Vagina (tissue), 2 donors: ENCODE results near the gene EPG5. TPM values are rescaled to one million over a fixed set of nuclear protein-coding genes. Genes with fewer than 3 reads are reported as not detected.

Experiments
- DNase-seq, 2 donors: peaks; one replicate each; pipeline ENCODE4 v3.0.0-alpha.2; 2017; ENCODE audit errors: extremely low spot score in 2 of 2
- H3K27ac ChIP-seq: fragments of 200-600 bp; sonication (generic); one replicate; pipeline ENCODE4 v1.5.1; 2019
- H3K27me3 ChIP-seq: fragments of 200-600 bp; sonication (generic); one replicate; pipeline ENCODE4 v1.5.1; 2019
- H3K36me3 ChIP-seq, 2 donors: fragments of 200-600 bp; sonication (generic); one replicate each; pipeline ENCODE4 v1.5.1; 2017 to 2019
- H3K4me1 ChIP-seq: fragments of 200-600 bp; sonication (generic); one replicate; pipeline ENCODE4 v1.5.1; 2019
- H3K4me3 ChIP-seq, 2 donors: fragments of 200-600 bp; sonication (generic); 1 replicate in 1 of 2; 2 replicates in 1 of 2; pipeline ENCODE4 v1.5.1; 2016 to 2019
- H3K9me3 ChIP-seq: fragments of 200-600 bp; sonication (generic); one replicate; pipeline ENCODE4 v1.5.1; 2019
- POLR2A ChIP-seq, 2 donors: fragments of 450-650 bp; IDR thresholded peaks; one replicate each; pipeline ENCODE4 v1.6.1; 2017; ENCODE audit warnings: antibody characterized with exemption in 2 of 2, mild to moderate bottlenecking in 2 of 2, moderate library complexity in 2 of 2
- POLR2AphosphoS5 ChIP-seq, 2 donors: sonication (generic); formaldehyde crosslinking; IDR thresholded peaks; one replicate each; pipeline ENCODE4 v1.9.0; 2017; ENCODE audit warnings: antibody characterized with exemption in 2 of 2, mild to moderate bottlenecking in 2 of 2, low read depth in 1 of 2; ENCODE audit not compliant: insufficient read depth in 1 of 2
- intact Hi-C: fragments of 100-400 bp; cut with DNase I; formaldehyde crosslinking; loops from one replicate; pipeline ENCODE4 v1.15.1; 2023
- total RNA-seq: library from RNA; depleted of rRNA; stranded (reverse); fragments of >200 nt; gene quantifications from one replicate; pipeline ENCODE4 v1.2.3, GENCODE V29; 2016
- TF ChIP-seq, protein P1 (sequence below), 3 experiments: fragments of 450-650 bp in 2 of 3; fragments of 200-600 bp in 1 of 3; sonication (generic) in 1 of 3; IDR thresholded peaks; one replicate each; pipeline ENCODE4 v1.5.1; 2017 to 2019; ENCODE audit warnings: antibody characterized with exemption in 3 of 3, mild to moderate bottlenecking in 2 of 3, moderate library complexity in 2 of 3

Gene EPG5
- total RNA-seq, 1 donor from 2014 or later, result 29.5 TPM

DNA sequence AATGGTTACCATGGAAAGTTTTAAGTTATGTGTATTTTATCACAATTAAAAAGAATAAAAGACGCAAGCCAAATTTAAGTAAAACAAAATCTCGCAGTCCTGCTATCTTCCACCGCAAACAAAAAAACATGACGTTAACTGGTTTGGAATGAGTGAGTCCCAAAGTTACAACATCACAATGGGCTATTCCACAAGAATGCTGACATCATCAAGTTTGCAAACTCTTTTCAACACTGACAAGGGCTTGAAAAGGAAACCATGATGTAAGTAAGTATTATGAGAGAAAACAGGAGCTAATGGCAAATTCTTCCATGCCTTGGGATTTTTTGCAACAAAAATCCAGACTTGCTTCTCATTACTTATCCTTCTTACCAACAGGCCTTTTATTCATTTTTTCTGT is 110.6 kb downstream of the EPG5 start:
- TF ChIP-seq, protein P1, sequence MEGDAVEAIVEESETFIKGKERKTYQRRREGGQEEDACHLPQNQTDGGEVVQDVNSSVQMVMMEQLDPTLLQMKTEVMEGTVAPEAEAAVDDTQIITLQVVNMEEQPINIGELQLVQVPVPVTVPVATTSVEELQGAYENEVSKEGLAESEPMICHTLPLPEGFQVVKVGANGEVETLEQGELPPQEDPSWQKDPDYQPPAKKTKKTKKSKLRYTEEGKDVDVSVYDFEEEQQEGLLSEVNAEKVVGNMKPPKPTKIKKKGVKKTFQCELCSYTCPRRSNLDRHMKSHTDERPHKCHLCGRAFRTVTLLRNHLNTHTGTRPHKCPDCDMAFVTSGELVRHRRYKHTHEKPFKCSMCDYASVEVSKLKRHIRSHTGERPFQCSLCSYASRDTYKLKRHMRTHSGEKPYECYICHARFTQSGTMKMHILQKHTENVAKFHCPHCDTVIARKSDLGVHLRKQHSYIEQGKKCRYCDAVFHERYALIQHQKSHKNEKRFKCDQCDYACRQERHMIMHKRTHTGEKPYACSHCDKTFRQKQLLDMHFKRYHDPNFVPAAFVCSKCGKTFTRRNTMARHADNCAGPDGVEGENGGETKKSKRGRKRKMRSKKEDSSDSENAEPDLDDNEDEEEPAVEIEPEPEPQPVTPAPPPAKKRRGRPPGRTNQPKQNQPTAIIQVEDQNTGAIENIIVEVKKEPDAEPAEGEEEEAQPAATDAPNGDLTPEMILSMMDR (IDR thresholded peaks at IDR 0.05), result no peak
- no peak for TF ChIP-seq POLR2A (IDR thresholded peaks at IDR 0.05)
- no peak for TF ChIP-seq POLR2AphosphoS5 (IDR thresholded peaks at IDR 0.05; ENCODE audit: insufficient read depth in 1 of 2, low read depth in 1 of 2)
- DNase-seq, result no peak
- intact Hi-C loops, result no loop called here
- H3K9me3 ChIP-seq, result no peaks in the 10 kb centered on the region
- H3K27ac ChIP-seq, result no peak overlapping the region
- peaks cover 5 to 87% of the 10 kb centered on the region in 2 donors for H3K36me3 ChIP-seq
- H3K27me3 ChIP-seq, result no peaks in the 10 kb centered on the region
- no peaks in the 10 kb centered on the region for H3K4me1 ChIP-seq
- no peak overlapping the region for H3K4me3 ChIP-seq

DNA sequence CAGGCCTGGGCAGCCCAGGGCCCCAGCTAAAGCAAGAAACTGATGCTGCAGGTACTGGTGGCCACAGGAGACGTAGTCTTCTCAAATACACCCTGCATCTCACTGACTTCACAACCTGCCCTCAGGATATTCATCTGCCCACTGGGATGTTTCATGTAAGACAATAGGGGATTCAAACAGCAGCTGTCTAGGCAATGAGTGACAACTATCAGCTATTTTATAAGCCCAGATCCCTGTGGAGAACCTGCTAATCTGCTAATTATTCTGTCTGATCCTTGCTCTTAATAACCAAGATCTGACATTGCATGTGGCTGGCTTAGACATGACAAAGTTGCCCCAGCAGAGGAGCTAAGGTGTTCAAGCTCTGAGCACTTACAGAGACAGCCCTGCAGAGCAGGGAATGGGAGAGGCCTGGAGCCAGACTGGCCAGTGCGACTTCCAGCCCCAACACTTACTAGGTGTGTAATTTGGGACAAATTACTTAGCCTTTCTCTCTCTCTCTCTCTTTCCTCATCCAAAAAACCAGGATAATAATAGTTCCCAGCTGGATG is 113.0 kb downstream of the EPG5 start:
- H3K9me3 ChIP-seq, result no peaks in the 10 kb centered on the region
- H3K4me3 ChIP-seq, result no peak overlapping the region
- intact Hi-C loops, result no loop called here
- no peaks in the 10 kb centered on the region for H3K27me3 ChIP-seq
- H3K36me3 ChIP-seq, result peaks cover 5 to 64% of the 10 kb centered on the region in 2 donors
- H3K4me1 ChIP-seq, result no peaks in the 10 kb centered on the region
- DNase-seq, result no peak
- no peak overlapping the region for H3K27ac ChIP-seq
- no peak for TF ChIP-seq POLR2AphosphoS5 (IDR thresholded peaks at IDR 0.05; ENCODE audit: insufficient read depth in 1 of 2, low read depth in 1 of 2)
- TF ChIP-seq, protein P1 (IDR thresholded peaks at IDR 0.05), result no peak
- TF ChIP-seq POLR2A (IDR thresholded peaks at IDR 0.05), result no peak

DNA sequence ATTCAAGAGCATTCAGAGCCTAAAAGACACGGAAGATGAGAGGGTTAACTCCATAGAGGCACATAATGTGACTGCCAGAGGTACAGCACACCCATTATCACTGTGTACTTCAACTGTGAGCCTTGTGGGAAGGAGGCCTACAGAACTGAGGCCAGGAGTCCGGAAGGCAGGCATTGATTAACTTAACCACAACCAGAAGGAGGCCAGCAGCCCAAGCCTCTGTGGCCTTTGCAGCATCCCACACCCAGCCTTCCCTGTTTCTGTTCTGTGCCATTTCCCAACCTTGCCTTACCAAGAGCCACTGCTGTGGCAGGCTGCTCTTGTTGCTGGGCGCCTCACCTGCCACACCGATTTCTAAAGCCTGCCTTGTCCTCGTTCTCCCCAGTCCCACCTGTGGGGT is 114.5 kb downstream of the EPG5 start:
- Histone ChIP-seq H3K36me3 (peaks cover 5 to 49% of the 10 kb centered on the region in 2 donors), H3K27ac (no peak overlapping the region), H3K4me3 (no peak overlapping the region), H3K4me1 (no peaks in the 10 kb centered on the region), H3K27me3 (no peaks in the 10 kb centered on the region), H3K9me3 (no peaks in the 10 kb centered on the region)
- intact Hi-C loops, result no loop called here
- DNase-seq, result no peak
- TF ChIP-seq POLR2AphosphoS5 (IDR thresholded peaks at IDR 0.05; ENCODE audit: insufficient read depth in 1 of 2, low read depth in 1 of 2), result no peak
- TF ChIP-seq POLR2A (IDR thresholded peaks at IDR 0.05), result no peak
- TF ChIP-seq, protein P1 (IDR thresholded peaks at IDR 0.05), result no peak

DNA sequence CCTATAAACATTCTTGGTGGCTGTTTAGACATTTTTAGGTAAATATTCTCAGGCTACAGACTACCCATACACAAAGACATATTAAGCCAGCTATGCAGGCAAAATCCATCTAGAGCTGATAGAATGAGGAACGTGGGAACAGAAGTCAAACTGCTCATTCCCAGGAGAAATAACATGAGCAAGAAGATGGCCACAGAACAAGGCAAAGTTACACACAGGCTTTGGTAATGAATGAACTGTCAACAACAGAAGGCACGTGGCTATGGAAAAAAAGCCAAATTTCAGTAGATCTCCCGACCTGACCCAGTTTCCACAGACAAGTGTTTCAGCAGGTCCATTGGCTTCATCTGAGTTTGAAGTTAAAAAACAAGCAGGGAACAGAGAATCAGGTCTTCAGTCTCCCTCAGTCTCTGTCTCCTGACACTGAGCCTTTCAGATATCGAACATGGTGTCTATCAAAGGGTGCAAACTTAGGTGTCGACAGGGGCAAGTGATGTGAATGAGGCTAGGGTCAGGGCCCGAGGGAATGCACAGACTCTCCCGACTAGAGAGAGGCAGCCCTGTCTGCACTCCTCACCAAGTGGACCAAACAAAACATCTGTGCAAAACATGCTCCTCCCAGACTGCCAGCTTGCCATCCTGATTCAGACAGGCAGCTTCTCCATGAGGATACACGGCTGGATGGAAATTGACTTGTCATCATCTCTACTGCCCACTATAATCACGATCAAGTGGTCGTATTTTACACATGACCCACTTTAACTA is 115.8 kb downstream of the EPG5 start:
- Histone ChIP-seq H3K4me1 (no peaks in the 10 kb centered on the region), H3K27ac (no peak overlapping the region), H3K4me3 (no peak overlapping the region), H3K36me3 (peaks cover 5 to 37% of the 10 kb centered on the region in 2 donors), H3K9me3 (no peaks in the 10 kb centered on the region), H3K27me3 (no peaks in the 10 kb centered on the region)
- TF ChIP-seq POLR2AphosphoS5 (IDR thresholded peaks at IDR 0.05; ENCODE audit: insufficient read depth in 1 of 2, low read depth in 1 of 2), result no peak
- TF ChIP-seq, protein P1 (IDR thresholded peaks at IDR 0.05), result no peak
- no peak for TF ChIP-seq POLR2A (IDR thresholded peaks at IDR 0.05)
- no peak for DNase-seq
- intact Hi-C loops, result no loop called here

DNA sequence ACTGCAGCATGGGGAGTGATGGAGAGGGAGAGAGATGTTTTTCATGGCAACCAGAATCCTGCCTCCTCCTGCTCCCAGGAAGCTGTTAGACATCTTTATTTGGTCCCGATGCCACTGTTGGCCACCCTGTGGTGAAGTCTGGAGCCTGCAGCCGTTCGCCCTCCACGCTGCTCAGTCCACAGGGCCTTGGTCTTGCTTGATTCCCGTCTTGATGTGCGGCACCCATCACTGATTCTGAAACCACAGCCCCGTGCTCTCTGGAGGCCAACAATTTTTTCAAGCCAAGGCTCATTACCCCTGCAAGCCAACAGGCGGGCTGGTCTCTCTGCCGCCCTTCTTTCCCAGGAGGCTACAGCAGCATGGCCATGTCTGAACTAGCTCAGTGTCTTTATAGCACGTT is 117.1 kb downstream of the EPG5 start:
- Histone ChIP-seq H3K27ac (no peak overlapping the region), H3K27me3 (no peaks in the 10 kb centered on the region), H3K4me3 (no peak overlapping the region), H3K4me1 (no peaks in the 10 kb centered on the region), H3K36me3 (peaks cover 0 to 24% of the 10 kb centered on the region in 2 donors), H3K9me3 (no peaks in the 10 kb centered on the region)
- intact Hi-C loops, result no loop called here
- no peak for TF ChIP-seq POLR2A (IDR thresholded peaks at IDR 0.05)
- TF ChIP-seq, protein P1 (IDR thresholded peaks at IDR 0.05), result no peak
- no peak for TF ChIP-seq POLR2AphosphoS5 (IDR thresholded peaks at IDR 0.05; ENCODE audit: insufficient read depth in 1 of 2, low read depth in 1 of 2)
- no peak for DNase-seq
